ENCODE data around the gene GRIN2C. TPM values are rescaled to one million over a fixed set of nuclear protein-coding genes. Genes with fewer than 3 reads are reported as not detected.

GRIN2C gene
- total and polyA plus RNA-seq, 2 donors from 2014 or later, result 0.15 to 0.31 TPM

DNA sequence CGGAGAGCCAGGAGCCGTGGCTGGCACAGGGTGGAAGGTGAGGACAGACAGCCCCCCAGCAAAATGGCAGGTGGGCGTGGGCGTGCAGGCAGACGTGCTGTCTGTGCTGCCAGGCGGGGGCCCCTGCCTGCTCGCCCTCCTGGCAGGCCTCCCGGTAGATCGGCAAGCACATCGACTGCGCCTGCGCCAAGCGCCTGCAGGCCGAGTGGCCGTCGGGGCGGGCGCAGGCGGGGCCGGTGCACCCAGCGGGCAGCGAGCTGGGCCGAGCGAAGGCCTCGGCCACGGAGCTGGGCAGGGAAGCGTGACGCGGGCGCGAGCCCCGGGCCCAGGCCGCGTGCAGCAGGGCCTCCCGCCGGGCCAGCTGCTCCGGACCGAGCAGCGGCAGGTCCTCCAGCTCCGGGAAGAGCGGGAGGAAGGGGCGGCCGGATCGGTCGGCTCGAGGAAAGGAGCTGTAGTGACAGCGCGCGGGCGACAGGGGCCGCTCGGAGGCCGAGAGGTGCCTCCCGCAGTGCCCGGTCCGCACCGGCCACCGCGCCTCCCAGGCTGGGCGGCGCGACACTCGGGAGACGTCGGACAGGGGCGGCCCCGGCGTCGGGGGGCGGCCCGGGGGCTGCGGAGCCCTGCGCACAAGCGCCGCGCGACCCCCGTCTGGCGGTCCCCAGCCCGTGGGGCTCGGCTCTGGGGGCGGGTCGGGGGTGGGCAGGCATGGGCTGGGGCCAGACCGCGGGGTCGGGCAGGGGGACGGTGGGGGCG lies 16.9 kb downstream of the GRIN2C start:
- intact Hi-C loops (cut with DNase I), result no loop called here
- no peaks in the 10 kb centered on the region for H3K36me3 ChIP-seq (ENCODE audit: control insufficient read depth in 2 of 3, insufficient read depth in 3 of 3, low read length in 3 of 3)
- DNase-seq, result peak; percentile 77 to 91 (median 84)
- H3K9me3 ChIP-seq (ENCODE audit: control insufficient read depth in 2 of 3, insufficient read depth in 1 of 3, low read length in 3 of 3), result no peaks in the 10 kb centered on the region
- no peak for FAIRE-seq
- no peak overlapping the region for H3K9ac ChIP-seq (ENCODE audit: low read length in 3 of 3)
- TF ChIP-seq, protein P1, sequence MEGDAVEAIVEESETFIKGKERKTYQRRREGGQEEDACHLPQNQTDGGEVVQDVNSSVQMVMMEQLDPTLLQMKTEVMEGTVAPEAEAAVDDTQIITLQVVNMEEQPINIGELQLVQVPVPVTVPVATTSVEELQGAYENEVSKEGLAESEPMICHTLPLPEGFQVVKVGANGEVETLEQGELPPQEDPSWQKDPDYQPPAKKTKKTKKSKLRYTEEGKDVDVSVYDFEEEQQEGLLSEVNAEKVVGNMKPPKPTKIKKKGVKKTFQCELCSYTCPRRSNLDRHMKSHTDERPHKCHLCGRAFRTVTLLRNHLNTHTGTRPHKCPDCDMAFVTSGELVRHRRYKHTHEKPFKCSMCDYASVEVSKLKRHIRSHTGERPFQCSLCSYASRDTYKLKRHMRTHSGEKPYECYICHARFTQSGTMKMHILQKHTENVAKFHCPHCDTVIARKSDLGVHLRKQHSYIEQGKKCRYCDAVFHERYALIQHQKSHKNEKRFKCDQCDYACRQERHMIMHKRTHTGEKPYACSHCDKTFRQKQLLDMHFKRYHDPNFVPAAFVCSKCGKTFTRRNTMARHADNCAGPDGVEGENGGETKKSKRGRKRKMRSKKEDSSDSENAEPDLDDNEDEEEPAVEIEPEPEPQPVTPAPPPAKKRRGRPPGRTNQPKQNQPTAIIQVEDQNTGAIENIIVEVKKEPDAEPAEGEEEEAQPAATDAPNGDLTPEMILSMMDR (IDR thresholded peaks at IDR 0.05; ENCODE audit: borderline replicate concordance, extremely low read depth, insufficient read depth), result peak; percentile 33
- peaks cover 0 to 10% (median 0%) of the 10 kb centered on the region in 3 donors for H3K4me1 ChIP-seq (ENCODE audit: control insufficient read depth in 2 of 3, insufficient read depth in 2 of 3, low read depth in 1 of 3, low read length in 3 of 3)
- H3K4me3 ChIP-seq (ENCODE audit: low read length in 3 of 3), result no peak overlapping the region
- H3K27ac ChIP-seq (ENCODE audit: low read depth in 2 of 2, low read length in 2 of 2), result no peak overlapping the region
- H3K27me3 ChIP-seq (ENCODE audit: control insufficient read depth, insufficient read depth, low read length), result no peaks in the 10 kb centered on the region

GRCh38 chr17:74842146-74842598 lies 17.5 kb downstream of the GRIN2C start:
- Histone ChIP-seq H3K4me1 (ENCODE audit: control insufficient read depth in 2 of 3, insufficient read depth in 2 of 3, low read depth in 1 of 3, low read length in 3 of 3) (peaks cover 0 to 10% (median 0%) of the 10 kb centered on the region in 3 donors), H3K27me3 (ENCODE audit: control insufficient read depth, insufficient read depth, low read length) (no peaks in the 10 kb centered on the region), H3K9me3 (ENCODE audit: control insufficient read depth in 2 of 3, insufficient read depth in 1 of 3, low read length in 3 of 3) (no peaks in the 10 kb centered on the region), H3K9ac (ENCODE audit: low read length in 3 of 3) (no peak overlapping the region), H3K36me3 (ENCODE audit: control insufficient read depth in 2 of 3, insufficient read depth in 3 of 3, low read length in 3 of 3) (no peaks in the 10 kb centered on the region), H3K27ac (ENCODE audit: low read depth in 2 of 2, low read length in 2 of 2) (no peak overlapping the region), H3K4me3 (ENCODE audit: low read length in 3 of 3) (no peak overlapping the region)
- FAIRE-seq (no peak), DNase-seq (no peak)
- intact Hi-C loops (cut with DNase I), result no loop called here
- TF ChIP-seq, protein P1 (IDR thresholded peaks at IDR 0.05; ENCODE audit: borderline replicate concordance, extremely low read depth, insufficient read depth), result no peak

- Histone ChIP-seq H3K9ac (ENCODE audit: low read length in 3 of 3) (no peak overlapping the region), H3K36me3 (ENCODE audit: control insufficient read depth in 2 of 3, insufficient read depth in 3 of 3, low read length in 3 of 3) (no peaks in the 10 kb centered on the region), H3K4me3 (ENCODE audit: low read length in 3 of 3) (no peak overlapping the region), H3K27ac (ENCODE audit: low read depth in 2 of 2, low read length in 2 of 2) (no peak overlapping the region), H3K27me3 (ENCODE audit: control insufficient read depth, insufficient read depth, low read length) (no peaks in the 10 kb centered on the region), H3K4me1 (ENCODE audit: control insufficient read depth in 2 of 3, insufficient read depth in 2 of 3, low read depth in 1 of 3, low read length in 3 of 3) (peaks cover 0 to 10% (median 0%) of the 10 kb centered on the region in 3 donors), H3K9me3 (ENCODE audit: control insufficient read depth in 2 of 3, insufficient read depth in 1 of 3, low read length in 3 of 3) (no peaks in the 10 kb centered on the region)
- FAIRE-seq (no peak), DNase-seq (no peak)
- intact Hi-C loops (cut with DNase I), result no loop called here
- TF ChIP-seq, protein P1 (IDR thresholded peaks at IDR 0.05; ENCODE audit: borderline replicate concordance, extremely low read depth, insufficient read depth), result no peak
Measured at GRCh38 chr17:74840989-74841666, 18.6 kb downstream of the GRIN2C start.
